DMS 273 treated with DMSO at 0.1 percent for 48 hours (cell line): ENCODE data around the gene PDE3A.
"Not testable (repeated sequence)": the region's sequence is repeated elsewhere in the genome, so short reads cannot be mapped to it uniquely, and the experiment has no call there.

Experiments used
- DNase-seq: peaks from one replicate; lab custom pipeline; 2025; lab: John Stamatoyannopoulos, UW

Gene PDE3A

DNA sequence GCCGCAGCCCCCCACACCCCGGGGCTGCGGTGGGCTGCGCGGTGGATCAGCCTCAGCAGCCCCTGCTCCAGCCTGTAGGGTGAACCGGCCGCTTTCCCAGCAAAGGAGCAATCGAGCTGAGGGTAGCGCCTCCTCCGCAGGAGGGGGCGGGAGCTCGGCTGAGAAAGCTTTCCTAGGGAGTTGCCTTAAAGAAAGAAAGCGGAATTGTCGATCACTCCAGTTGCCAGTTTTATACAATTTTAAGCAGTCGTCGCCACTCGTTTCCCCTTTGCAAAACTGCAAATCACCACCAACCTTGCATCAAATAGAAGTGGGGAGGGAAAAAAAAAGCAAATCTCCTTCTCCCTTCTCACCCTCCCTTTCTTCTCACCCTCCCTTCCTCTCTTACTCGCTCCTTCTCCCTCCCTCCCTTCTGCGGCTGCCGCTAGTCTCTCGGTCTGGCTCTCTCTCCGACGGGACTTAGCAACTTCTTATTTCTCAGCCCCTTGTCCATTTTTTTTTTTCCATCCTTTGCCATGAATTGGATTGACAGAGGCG, at the start of gene PDE3A:
TSS of gene PDE3A (plus strand) at position 424 of the 537 bp plus-strand sequence. CDS start 748 bp downstream, outside the sequence.
- no peak for DNase-seq

DNA sequence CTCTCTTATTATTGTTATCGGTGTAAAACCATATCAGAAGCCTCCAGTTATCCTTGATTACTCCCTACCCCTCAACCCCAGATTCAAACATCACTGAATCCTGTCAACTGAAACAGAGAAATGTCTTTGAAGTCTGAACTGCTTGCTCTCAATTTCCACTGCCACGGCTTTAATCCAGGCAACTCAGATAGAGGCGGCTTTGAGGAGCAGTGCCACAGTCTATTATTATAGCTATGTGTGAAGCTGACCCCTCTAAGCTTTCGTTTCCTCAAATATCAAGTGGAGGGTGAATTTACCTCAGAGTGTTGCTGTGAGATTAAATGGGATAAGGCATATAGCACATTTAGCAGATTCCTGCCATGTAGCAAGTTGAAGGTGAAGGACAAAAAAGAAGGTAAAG, 49.0 kb upstream of the PDE3A start:
- DNase-seq, result no peak

DNA sequence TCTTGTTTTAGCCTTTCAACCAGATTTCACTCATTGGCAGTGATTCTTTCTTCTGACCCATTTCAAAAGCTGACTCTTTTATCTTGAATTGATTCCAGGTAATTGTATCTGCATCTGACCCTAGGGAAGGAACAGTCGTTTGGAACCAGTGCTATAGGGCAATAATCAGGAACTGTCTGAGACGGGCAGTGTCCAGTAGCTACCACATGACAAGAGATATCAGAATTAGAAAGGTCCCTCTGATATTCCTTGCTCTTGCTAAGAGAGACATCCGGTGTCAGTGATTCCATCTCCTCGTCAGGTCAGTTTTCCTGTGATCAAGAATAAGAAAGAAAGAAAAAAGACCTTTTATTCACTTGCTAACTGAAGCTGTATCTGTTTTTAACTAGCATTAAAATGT, 47.8 kb upstream of the PDE3A start:
- DNase-seq, result no peak

DNA sequence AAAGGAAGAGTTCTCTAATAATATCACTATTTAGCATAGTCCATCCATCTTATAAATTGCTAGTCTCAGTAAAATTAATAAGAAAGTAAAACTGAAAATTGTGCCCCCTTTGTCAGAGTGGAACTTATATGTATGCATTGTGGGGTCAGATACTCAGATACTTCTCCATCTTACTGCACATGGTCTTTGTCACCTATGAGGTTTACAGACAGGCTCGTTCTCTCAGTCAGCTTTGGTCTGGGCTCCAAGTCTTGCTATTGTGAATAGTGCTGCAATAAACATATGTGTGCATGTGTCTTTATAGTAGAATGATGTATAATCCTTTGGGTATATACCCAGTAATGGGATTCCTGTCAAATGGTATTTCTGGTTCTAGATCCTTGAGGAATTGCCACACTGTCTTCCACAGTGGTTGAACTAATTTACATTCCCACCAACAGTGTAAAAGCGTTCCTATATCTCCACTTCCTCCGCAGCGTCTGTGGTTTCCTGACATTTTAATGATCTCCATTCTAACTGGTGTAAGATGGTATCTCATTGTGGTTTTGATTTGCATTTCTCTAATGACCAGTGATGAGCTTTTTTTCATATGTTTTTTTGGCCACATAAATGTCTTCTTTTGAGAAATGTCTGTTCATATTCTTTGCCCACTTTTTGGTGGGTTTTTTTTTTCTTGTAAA, 37.4 kb upstream of the PDE3A start:
- DNase-seq, result not testable (repeated sequence)

DNA sequence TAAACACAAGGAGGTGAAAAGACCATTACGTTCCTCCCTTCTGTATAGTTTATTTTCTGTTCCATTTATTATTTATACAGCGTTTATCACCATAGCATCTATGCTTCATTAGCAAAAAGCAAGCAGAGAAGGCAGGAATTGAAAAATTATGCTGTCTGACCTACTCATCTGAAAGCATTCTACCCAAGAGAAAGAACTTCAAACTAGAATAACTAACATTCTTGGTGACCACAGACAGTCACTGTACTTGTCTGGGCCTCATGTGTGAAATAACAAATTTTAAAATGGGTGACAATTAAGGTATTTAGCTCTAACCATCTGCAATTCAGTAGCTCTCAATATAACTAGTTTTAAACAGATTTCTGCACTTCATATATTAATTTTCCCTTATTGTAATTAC, 29.3 kb upstream of the PDE3A start:
- no peak for DNase-seq

DNA sequence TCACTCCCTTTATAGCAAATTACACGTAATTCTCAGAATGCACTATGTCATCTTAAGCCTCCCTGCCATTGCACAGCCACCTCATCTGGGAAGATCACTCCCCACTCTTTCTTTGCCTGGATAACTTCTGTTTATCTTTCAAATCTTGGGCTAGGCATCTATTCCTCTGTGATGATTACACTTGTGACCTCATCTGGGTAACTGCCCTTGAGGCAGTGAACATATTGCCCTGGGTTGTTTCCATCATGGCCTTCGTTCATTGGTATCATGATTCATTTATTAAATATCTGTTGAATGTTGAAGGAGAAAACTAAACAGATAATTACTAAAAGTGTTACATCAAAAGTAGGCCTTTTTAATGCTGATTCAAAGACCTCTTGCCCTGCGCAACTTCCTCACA, 26.2 kb upstream of the PDE3A start:
- DNase-seq, result no peak

DNA sequence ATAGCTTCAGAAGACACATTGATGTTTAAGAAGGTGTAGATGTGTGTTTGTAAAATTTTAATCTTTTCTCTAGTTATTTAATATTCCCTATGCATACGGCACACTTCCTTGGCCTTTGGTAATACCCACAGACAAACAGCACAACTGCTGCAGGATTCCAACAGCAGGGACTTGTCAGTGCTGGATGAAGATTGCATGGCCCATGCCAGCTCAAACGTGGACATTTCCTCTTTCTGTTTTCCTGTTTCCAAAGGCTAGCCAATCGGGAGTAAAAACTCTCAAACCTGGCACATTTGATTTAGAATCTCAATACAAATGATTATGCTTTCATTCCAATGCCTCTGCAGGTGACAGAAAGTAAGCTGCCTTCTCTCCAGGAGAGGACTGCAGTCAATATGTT, 22.5 kb upstream of the PDE3A start:
- no peak for DNase-seq

DNA sequence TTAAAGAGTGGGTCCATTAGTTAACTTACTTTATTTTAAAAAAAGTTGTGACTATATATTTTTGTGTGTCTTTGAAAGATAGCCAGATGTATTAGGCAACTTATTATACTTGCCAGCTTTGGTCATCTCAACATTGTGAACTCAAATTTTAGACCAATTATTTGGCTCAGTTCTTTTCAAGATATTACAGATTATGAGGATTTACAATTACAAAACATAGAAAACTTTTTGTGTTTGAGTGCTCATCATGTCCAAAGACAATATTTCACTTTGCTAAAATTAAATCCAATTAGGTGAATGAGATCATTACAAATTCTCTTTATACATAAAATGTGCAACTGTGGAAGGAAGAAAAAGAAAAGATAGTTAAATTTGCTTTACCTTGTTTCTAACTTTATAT, 18.3 kb upstream of the PDE3A start:
- DNase-seq, result no peak

DNA sequence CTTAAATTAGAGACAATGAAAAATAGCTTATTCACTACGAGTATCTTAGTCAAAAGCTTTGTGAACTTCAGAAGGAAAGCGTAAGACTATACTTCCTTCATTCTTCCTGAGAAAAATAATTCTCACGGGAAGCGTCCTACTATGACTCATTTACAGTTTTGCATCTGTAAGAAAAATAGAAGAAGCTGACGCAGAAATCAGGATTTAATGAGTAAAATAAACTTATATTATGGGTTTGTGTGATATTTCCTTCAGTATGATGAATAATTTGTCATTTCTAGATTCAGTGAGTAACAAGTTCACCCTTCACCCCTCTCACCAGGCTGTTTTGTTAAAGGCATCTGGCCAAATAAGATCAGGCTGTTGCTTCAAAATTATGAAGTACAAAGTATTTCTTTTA, 17.8 kb upstream of the PDE3A start:
- no peak for DNase-seq

DNA sequence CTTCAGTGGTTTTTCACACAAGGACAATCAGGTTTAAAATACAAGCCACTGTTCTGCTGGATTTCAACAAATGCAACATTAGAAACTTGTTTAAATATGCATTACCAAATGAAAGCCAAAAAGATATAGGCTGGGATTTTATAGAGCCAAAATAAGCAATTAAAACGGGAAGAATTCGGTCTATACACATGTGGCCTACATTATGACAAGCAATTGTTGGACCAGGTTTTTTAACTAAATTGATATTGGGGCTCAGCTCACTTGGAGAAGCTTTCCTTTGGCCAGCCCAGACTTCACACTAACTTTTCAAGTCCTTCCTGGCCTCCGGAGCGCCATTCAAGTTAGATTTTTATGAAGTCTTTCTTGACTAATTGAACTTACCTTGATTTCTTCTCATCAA, 16.9 kb upstream of the PDE3A start:
- DNase-seq, result no peak

DNA sequence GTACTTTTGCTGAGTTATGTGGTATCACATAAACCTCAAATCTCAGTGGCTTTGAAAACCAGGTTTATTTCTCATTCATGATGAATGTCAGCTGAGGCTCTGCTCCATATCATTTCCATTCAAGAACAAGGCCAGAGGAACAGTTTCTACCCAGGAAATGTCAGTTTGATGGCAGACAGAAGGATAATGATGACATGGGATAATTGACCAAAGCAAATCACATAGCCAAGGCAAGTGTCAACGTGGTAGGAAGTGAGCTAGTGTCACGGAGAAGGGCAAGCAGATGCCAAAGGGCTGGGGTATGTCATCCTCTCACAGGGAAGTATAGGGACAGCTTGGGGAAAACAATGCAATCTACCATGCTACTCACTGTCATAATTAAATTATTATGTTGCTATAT, 12.3 kb upstream of the PDE3A start:
- no peak for DNase-seq

DNA sequence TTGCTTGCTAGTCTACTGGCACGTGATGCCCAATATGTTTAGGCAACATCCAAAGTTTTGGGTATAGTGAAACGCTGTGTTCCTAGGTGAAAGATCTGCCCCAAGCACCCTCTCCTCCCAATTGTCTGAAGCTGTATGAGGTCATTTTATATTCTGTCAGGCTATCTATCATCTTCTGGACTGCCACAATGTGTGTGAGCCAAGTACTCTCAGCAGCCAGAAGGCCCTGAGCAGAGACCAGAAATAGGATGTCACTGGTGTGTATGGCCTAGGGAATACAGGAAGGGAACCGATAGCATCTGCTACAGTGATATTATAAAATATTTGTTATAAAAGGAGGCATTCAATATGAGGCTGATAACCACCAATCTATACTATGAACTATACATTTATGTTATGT, 7.9 kb upstream of the PDE3A start:
- no peak for DNase-seq

DNA sequence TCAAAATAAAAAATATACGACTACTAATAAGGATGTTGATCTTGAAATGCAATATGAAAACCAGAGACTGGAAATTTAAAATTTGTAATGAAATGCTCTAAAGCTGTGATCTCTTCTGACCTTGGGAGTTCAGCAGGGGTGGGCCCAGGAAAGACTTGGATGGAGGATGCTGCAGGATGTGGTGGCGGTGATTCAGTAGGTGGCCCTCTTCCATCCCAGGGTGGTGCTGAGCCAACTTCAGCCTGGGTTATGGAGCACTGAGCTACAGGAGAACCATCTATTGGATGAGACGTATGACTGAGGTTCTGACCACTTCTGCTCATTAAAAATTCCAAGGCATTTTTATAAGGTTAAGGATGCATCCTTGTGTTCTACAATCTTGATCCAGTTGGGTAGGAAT, 6.9 kb upstream of the PDE3A start:
- no peak for DNase-seq

DNA sequence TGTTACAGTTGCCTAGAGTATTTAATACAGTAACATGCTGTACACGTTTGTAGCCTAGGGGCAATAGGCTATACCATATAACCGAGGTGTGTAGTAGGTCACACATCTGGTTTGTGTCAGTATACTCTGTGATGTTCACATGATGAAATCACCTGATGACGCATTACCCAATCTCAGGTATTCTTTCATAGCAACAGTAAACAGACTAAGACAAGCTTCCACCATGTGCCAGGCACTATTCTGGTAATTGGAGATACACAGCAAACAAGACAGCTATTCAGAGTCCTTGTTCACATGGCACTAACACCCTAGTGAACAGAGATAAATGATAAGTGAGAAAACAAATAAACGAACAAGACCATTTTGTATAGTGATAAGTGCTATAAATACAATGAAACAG, 3.8 kb upstream of the PDE3A start:
- no peak for DNase-seq

DNA sequence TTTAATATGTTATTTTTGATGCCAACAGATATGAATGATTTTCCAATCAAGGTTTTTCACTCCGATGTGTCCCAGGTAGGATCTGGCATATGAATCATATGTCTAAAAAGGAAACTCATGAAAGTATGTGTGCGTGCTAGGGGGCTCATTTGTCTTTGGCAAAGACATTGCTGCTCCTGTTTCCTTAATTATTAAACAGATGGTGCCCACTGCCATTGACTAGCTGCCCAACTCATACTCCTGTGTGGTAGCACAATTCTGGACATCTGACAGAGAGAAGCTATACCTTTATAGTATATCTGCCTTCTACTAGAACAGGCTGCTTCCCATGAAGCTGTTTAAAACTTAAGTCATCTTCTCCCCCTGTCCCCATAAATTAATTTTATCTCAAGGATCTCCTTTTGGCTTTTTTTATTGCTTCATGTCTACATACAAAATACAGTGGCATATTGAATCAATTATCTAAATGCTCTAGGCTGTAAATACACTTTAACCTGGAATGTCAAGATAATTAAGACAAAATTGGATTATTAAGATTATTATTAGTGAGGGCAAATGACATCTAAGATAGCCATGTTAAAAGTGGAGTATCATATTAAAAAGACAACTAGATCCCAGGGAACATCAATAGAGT, 1.4 kb upstream of the PDE3A start:
- peak; percentile 8 for DNase-seq

DNA sequence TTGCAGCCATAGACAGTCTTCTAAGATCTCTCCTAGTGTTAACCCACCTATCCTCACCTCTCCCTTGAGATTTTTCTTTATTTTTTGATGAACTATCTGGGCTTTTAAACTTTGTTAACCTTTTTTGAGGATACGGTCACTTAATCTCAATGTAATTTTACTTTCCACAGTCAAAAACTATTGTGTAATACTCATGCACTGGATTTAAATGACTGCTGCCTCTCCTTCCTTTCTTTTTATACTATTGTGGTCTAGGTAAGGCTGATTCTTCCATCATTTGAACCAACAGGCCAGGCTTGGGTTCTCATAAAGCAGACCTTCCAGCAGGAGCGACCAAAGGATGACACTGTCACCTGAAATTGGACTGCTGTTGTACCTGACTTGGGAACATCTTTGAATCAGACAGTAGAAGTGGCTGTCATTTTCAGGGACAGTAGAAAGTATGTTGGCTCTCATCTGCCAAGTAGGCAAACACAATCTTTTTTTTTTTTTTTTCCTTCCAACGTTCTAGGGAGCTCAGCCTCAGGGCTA, 689 bp upstream of the PDE3A start:
- no peak for DNase-seq

DNA sequence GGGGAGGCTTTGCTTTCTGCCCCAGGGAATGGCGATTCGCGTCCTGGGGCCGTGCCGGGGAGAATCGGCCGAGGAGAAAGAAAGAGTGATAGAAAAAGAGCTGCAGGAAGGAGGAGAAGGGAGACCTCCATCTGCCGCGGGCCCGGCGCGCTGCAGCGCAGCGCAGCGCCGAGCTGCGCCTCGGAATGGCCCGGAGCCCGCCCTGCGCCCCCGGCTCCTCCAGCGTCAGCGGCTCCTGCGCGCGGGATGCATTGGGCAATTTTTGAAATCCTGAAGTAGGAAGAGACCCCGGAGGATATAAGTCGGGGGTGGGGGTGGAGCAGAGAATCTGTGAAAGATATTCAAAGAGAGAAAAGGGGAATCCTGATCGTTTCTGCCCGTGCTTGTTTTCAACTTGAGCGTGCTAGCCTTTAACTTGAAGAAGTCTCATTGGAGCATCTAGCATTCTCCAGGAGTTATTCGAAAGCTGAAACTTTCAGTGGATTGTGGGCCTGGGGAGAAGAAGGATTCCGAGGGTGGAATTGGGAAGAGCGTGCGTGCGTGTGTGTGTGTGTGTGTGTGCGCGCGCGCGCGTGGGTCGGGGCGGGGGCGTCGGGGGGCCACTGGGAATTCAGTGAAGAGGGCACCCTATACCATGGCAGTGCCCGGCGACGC, 441 bp downstream of the PDE3A start:
- DNase-seq, result no peak

DNA sequence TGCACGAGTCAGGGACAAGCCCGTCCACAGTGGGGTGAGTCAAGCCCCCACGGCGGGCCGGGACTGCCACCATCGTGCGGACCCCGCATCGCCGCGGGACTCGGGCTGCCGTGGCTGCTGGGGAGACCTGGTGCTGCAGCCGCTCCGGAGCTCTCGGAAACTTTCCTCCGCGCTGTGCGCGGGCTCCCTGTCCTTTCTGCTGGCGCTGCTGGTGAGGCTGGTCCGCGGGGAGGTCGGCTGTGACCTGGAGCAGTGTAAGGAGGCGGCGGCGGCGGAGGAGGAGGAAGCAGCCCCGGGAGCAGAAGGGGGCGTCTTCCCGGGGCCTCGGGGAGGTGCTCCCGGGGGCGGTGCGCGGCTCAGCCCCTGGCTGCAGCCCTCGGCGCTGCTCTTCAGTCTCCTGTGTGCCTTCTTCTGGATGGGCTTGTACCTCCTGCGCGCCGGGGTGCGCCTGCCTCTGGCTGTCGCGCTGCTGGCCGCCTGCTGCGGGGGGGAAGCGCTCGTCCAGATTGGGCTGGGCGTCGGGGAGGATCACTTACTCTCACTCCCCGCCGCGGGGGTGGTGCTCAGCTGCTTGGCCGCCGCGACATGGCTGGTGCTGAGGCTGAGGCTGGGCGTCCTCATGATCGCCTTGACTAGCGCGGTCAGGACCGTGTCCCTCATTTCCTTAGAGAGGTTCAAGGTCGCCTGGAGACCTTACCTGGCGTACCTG, 1.1 kb downstream of the PDE3A start:
- no peak for DNase-seq

DNA sequence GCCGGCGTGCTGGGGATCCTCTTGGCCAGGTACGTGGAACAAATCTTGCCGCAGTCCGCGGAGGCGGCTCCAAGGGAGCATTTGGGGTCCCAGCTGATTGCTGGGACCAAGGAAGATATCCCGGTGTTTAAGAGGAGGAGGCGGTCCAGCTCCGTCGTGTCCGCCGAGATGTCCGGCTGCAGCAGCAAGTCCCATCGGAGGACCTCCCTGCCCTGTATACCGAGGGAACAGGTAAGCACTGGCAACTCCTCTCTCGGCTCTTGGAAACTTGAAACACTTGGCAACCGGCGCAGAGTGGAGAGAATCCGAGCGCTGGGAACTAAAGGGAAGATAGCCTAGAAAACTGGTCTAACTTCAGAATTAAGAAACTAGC, 1.7 kb downstream of the PDE3A start:
- DNase-seq, result no peak

DNA sequence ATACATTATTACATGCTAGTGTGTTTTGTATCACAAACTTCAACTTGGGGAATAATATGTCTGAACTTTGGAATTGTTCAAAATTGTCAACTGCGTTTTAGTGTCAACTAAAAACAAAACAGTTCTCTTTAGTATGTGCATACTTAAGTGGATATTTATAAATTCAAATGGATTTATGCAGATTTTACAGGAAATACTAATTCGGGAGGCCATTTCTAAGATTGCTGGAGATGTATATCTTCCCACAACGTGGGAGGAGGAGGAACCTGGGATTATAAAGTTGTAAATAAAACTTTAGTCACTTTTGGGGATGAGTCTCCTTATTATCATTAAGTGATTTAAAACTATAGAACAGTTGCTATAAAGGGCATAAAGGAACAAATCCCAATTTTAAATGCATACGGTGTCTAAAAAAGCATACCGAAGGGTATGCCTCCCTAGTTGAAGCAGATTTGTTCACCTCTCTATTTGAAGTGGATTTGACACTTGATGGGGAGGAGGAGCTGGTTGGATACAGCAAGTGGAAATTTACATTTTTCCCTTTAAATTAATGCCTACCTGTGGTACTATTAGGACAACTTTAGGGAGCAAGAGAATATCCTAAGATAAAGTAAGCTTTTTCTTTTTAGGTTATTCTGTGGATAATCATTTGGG, 2.7 kb downstream of the PDE3A start:
- DNase-seq, result no peak

DNA sequence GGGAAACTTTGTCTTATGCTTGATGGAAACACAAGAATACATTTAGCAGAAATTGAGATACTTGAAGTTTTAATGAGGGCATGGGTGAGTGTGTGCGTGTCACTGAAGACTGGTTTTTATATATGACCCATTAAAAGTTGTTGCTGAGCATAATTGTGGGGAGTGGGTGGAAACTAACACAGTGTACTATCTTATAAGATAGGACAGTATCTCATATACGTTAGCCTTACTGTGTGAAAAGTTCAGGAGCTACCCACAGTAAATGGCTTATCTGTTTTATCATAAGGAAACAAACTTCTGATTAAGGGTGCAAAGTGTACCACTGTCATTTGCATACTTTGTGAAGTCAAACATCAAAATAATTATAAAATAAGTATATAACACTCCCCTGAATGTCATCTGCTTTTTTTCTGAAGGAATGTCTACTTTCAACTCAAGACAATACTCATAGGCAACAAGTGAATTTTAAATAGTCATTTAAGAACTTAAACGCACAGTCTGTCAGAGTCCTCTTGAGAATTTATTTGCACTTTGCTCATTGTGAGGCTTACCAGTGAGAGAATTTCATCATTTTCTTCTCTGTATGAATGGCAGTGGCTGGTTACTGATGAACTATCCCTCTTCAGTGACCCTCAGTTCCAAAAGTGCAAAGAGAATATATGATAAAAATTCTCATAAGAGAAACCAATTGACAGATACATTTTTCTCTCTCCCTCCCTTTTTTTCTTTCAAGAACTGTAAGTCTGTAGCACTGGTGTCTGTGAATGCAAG, 4.2 kb downstream of the PDE3A start:
- no peak for DNase-seq
